NCI-H187 treated with DMSO at 0.1 percent for 48 hours (cell line): ENCODE measurements around the gene IFT27.

Source experiments
- DNase-seq: peaks from one replicate; lab custom pipeline; 2025; lab: John Stamatoyannopoulos, UW

Gene IFT27

DNA sequence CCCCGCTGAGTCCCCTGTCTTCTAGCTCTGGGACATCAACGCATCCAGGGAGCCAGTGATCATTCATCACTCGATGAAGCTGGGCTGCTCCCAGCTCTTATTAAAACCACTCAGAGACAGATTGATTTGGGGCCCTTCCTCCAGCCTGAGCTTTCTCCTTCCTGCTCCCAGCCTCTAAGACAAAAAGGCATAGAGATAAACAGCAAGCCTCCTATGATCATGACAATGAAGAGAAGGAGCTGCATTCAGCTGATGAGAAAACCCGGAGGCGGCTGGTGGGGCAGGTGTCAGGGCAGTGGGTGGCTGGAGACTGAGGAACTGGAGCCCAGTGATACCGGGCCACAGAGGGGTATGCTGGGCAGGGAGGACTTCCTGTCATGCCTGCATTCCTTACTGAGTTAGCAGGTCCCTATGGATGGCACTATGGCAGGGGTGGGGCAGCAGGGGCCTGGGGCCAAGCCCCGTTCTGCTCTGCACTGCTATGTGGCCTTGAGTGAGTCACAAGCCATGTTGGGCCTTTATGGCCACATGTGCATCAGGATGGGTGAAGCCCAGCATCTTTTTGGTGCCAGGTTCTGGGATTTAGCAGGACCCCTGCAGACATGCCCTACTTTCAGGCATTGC lies 20.7 kb upstream of the IFT27 start:
- DNase-seq = no peak

GRCh38 chr22:36795633-36796032 lies 19.7 kb upstream of the IFT27 start:
- no peak for DNase-seq

DNA sequence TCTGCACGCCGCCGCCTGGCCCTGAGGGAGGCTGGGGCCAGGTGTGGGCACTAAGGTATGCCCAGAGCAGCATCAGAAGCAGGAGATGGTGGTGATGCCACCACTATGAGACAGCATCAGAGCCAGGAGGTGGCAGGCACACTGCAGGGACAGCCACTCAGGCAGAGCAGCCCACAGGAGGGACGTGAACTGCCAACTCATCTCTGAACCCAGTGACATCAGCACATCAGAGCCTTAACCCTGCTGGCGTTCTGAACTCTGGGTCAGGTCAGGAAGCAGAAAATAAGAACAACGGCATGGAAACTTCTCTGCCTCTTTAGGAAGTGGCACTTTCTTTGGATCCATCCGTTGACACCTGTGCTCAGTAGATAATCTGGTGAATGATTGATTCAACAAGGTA lies 14.7 kb upstream of the IFT27 start:
- DNase-seq = no peak

DNA sequence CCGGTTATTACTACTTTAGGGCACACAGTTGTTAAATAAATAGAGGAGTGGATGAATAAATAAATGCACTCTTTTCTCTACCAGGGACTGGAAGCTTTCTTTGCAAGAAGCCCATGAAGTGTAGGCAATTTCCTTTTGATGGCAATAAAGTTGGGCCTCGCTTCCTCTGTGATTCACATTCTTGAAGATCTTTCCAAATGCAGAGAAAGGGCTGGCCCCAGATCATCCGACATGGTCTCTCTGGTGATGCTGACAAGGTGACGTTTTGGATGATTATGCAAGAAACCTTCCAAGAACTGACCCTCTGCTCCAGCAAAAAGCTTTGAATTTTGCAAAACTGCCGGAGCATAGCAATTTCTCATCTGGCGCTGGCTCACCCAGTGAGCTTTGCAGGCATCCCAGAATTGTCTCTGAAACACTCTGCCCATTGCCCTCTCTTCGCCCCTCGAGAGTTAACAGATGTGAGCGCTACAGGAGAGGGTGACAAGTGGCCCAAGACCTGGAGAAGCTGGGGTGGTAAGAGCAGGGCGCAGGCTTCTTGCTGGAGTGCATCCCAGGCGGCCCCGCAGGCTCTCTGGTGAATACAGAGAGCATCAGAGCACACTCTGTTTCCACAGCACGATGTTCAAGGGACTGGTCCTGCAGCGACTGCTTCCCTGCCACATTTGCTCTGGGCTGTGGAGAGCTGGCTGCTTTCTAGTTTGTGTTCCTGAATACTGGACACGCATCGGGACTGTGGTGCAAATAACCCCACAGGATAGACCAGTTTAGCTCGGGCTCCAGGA lies 11.5 kb upstream of the IFT27 start:
- DNase-seq = no peak

- no peak for DNase-seq
These were observed 7.8 kb upstream of the IFT27 start for GRCh38 chr22:36783743-36784142.

DNA sequence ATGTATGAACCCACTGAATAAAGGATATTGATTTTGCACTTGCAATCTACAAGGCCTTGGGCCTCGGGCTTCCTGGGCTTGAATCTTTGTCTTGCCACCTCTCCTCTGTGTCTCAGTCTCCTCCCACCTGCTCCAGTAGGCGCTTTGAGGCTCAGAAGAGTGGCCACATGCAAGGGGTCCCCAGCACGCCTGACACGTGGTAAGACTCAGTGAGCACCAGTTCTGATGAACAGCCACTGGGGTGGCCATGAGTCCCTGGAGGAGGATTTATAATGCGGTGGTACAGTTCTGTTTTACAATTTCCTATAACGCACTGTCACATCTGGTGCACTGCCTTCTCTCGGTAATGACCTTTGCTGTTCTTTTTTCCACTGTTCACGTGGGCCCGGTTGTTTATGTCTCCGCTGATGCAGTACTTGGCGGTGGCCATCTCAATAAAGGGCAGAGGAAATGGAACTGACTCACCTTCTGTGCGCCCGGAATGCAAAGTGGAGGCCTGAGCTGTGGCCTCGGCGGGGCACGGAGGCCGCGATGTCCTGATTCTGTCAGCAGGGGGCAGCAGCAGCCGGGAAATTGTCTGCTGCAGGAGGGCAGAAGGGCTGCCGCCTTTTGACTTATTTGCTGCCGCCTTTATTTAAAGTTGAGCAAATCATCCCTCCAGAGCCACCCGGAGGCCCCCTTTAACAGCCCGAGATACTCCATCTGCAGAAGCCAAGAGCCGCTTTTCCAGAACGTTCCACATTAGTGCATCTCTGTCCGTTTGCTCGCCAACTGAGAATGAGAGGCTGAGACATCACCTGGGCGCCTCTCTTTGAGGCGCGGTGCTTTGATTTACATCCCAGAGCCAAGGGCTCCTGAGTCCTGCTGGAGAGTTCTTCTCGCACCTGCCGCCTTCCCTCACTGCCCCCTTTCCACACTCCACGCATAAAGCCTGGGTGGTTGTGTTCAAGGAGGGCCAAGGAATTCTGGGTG lies 6.0 kb upstream of the IFT27 start:
- no peak for DNase-seq

- DNase-seq = no peak
These were observed 2.1 kb upstream of the IFT27 start for GRCh38 chr22:36778020-36778419.

GRCh38 chr22:36776722-36777121 lies 803 bp upstream of the IFT27 start:
- no peak for DNase-seq

- DNase-seq = no peak
These were observed 344 bp downstream of the IFT27 start for GRCh38 chr22:36775586-36775963.

DNA sequence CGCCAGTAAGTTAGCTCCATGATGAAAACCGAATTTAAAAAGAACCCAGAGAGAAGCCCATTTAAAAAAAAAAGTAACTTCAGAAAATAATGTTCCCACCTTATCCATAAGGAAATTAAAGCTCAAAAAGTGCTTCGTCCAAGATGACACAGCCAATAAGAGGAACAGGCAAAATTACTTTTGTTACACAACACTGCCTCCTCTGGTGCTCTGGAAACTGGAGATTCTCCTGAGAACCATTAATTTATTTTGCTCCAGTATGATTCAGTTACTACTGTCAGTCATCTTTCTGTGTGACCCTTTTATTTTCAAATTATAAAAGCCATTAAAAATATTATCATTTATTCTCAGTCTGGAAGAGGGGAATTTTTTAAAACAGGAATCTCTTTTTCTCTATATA lies 2.0 kb downstream of the IFT27 start:
- DNase-seq = no peak

DNA sequence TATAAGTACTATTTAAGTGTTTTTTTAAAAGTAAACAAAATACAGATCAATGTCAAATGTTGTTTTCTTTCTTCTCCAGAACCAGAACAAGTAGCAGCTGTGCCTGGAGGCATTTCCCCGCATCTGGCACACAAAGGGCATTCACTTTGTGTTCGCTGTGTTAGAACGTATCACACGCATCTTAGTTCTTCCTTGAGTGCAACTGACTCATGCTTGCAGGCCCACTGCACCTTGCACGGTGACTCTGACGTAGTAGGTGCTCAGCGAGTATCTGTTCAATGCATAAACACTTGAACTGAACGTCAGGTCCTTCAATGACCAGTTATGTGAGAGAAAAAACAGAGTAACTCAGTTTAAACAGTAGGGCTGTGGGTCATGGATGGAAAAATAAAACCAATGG lies 3.5 kb downstream of the IFT27 start:
- no peak for DNase-seq

GRCh38 chr22:36771356-36772063 lies 4.4 kb downstream of the IFT27 start:
- no peak for DNase-seq

DNA sequence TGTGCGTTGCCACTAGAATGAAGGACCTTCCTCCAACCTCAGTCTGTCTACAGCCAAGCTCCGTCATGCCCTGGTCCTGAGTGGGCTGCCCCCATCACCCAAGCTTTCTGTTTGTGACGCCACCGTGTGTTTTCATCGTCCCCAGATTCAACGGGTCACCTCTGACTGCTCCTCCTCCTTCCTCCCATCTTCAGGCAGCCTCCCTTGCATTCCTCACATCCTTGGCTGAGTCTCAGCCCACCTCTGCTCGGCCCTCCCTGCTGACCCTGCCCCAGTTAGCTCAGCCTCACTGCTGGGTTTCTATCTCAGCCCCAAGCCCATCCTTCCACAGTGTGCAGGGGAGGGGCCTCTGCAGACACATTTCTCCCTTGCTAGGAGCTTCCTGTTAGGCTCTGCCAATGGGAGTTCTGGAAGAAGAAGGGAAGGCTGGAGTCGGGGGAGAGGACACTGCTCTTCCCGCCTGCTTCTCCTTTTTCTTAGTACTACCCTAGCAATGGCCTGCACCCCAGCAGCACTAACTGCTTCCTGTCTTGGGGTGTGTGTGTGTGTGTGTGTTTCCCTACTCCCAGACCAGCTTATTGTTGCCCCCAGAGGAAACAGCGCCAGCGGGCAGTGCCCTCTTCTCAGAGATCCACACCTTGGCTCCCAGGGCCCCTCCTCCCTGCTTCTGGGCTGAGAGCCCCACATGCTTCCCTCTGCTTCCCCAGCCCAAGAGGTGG lies 5.2 kb downstream of the IFT27 start:
- DNase-seq = no peak

- no peak for DNase-seq
These were observed 6.1 kb downstream of the IFT27 start for GRCh38 chr22:36769541-36770512.

DNA sequence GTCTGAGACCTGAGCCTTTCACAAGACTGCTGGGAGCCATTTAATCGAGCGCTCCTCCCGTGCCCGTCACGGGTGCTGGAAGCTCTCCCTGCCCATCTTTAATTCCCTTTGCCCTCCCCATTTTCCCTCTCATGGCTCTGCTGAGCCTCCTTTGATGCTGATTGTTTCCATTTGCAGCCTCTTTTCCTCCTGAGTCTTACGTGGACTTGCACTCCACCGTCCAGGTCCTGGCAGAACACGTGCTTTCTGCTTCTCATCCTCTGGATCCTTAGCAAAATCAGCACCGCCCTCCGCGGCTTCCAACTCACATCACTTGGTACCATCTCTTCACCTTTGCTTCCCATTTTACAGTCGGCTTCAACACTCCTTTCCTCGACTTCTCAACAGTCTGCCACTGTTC lies 7.3 kb downstream of the IFT27 start:
- no peak for DNase-seq

DNA sequence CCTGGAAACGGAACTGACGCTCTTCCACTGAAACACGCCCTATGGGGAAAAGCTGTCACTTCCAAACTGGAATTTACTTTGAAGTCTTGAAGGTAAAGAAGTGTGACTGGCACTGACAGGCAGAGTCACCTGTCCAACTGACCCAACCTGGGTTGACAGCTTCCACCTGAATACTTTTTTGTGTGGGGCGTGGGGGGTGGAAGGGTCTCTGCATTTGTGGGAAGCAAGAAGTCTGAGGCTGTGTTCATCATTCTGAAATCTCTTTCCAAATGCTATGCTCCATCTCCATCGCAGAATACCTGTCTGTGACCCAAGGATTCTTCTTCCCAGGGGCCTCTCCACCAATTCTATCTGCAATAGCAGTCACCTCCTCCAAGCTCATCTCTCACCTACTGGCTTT lies 7.8 kb downstream of the IFT27 start:
- no peak for DNase-seq

DNA sequence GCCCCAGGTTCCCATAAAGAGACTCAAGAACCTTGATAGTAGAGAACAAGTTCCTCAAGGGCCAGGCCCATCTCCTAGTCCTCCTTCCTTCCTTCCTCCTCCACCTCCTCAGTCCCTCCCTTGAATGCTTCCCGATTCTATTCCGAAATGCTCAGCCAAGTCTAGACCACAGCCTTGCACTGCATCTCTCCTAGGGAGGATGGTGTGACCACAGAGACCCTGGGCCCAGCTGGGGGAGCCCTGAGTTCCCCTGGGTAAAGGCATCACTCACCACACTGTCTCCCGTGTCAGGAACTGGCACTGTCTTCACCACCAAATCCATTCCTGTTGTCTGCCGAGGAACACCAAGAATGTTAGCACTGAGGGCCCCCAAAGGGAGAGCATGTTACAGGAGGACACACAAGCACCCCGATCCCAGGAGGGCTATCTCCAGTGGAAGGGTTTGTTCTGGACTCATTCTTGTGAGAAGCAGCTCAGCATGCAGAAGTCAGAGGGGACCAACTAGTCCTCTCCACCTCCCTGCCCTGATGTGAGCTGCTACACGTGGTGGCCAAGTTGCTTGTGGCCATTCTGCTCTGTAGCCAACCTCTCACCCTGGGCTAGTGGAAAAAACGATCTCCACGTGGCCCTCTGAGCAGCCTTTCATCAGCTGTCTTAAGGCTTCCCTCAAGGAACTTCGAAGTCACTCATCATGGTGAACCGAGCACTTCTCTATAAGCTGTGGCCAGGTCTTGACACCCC lies 8.7 kb downstream of the IFT27 start:
- no peak for DNase-seq

GRCh38 chr22:36765943-36766450 lies 9.9 kb downstream of the IFT27 start:
- DNase-seq = no peak
